ENCODE results near the gene DNAAF9.
"Not testable (repeated sequence)": the region's sequence is repeated elsewhere in the genome, so short reads cannot be mapped to it uniquely, and the experiment has no call there.

- TF ChIP-seq CTCF (IDR thresholded peaks at IDR 0.05); POLR2A (IDR thresholded peaks at IDR 0.05; ENCODE audit: low read depth): not testable (repeated sequence)
Observed at GRCh38 chr20:3426766-3427165, 19.3 kb upstream of the DNAAF9 start.

All from esophagus muscularis mucosa (tissue), 3 donors.